RPMI7951 (cell line): ENCODE data around the gene RAPSN. TPM values are rescaled to one million over a fixed set of nuclear protein-coding genes. Genes with fewer than 3 reads are reported as not detected.

Source experiments
- DNase-seq: peaks from one replicate; pipeline ENCODE4 v3.0.0-alpha.2; 2012; ENCODE audit warnings: low read depth
- total RNA-seq: library from RNA; depleted of rRNA; stranded (reverse); fragments of >200 nt; shearing (Covaris generic); gene quantifications from 2 replicates; pipeline ENCODE4 v1.2.3, GENCODE V29; 2014; rRNA removed

The RAPSN gene
- total RNA-seq, 1 experiment from 2014 or later, result not detected

GRCh38 chr11:47390422-47390760 is 58.5 kb downstream of the RAPSN start:
- DNase-seq, result no peak

- no peak for DNase-seq
Observed at GRCh38 chr11:47389577-47390421, 59.1 kb downstream of the RAPSN start.

GRCh38 chr11:47388697-47389576 is 60.0 kb downstream of the RAPSN start:
- no peak for DNase-seq

GRCh38 chr11:47387944-47388696 is 60.8 kb downstream of the RAPSN start:
- no peak for DNase-seq

Other genes starting within 250 kb of the RAPSN start
- 22.7 and 35.0 TPM in 2 replicates for gene DDB2, start 234.2 kb downstream of the RAPSN start, total RNA-seq
- 27.1 and 39.9 TPM in 2 replicates for gene ACP2, start 200.3 kb downstream of the RAPSN start, total RNA-seq
- gene NR1H3, start 191.1 kb downstream of the RAPSN start, total RNA-seq, result 7.9 and 8.4 TPM in 2 replicates
- 13.5 and 17.0 TPM in 2 replicates for gene MADD, start 179.0 kb downstream of the RAPSN start, total RNA-seq
- not detected in 2 replicates for gene MYBPC3, start 96.4 kb downstream of the RAPSN start, total RNA-seq
- gene SPI1, start 70.6 kb downstream of the RAPSN start, total RNA-seq, result not detected in 2 replicates
- gene SLC39A13, start 40.5 kb downstream of the RAPSN start, total RNA-seq, result 39.2 and 55.2 TPM in 2 replicates
- gene PSMC3, start 22.7 kb downstream of the RAPSN start, total RNA-seq, result 179 and 223 TPM in 2 replicates
- 45.6 and 52.5 TPM in 2 replicates for gene CELF1, start 104.0 kb upstream of the RAPSN start, total RNA-seq
- 86.9 and 103 TPM in 2 replicates for gene PTPMT1, start 116.5 kb upstream of the RAPSN start, total RNA-seq
- 19.9 and 20.3 TPM in 2 replicates for gene KBTBD4, start 129.8 kb upstream of the RAPSN start, total RNA-seq
- gene NDUFS3, start 129.9 kb upstream of the RAPSN start, total RNA-seq, result 78.8 and 95.5 TPM in 2 replicates
- not detected in 2 replicates for gene FAM180B, start 137.5 kb upstream of the RAPSN start, total RNA-seq
- not detected in 2 replicates for gene C1QTNF4, start 145.3 kb upstream of the RAPSN start, total RNA-seq
- gene MTCH2, start 193.4 kb upstream of the RAPSN start, total RNA-seq, result 135 and 158 TPM in 2 replicates